Activated T-cell treated with anti-CD3 and anti-CD28 coated beads for 48 hours (primary cell): ENCODE results near the gene NBPF3.
"Not testable (repeated sequence)": the region's sequence is repeated elsewhere in the genome, so short reads cannot be mapped to it uniquely, and the experiment has no call there.

ENCODE experiments used
- DNase-seq: peaks from one replicate; pipeline ENCODE4 v3.0.0-alpha.2; 2020; ENCODE audit warnings: low read depth

Gene NBPF3

GRCh38 chr1:21519486-21520070, 79.6 kb downstream of the NBPF3 start:
- DNase-seq = not testable (repeated sequence)

- DNase-seq = no peak
These were observed 81.2 kb downstream of the NBPF3 start for GRCh38 chr1:21520899-21521716.

GRCh38 chr1:21521717-21522060, 81.8 kb downstream of the NBPF3 start:
- no peak for DNase-seq

GRCh38 chr1:21522525-21523038, 82.6 kb downstream of the NBPF3 start:
- DNase-seq = no peak

- DNase-seq = no peak
These were observed 83.4 kb downstream of the NBPF3 start for GRCh38 chr1:21523297-21523813.

GRCh38 chr1:21524220-21524619, 84.3 kb downstream of the NBPF3 start:
- DNase-seq = no peak

GRCh38 chr1:21524686-21525339, 84.9 kb downstream of the NBPF3 start:
- DNase-seq = no peak

- DNase-seq = no peak
These were observed 85.4 kb downstream of the NBPF3 start for GRCh38 chr1:21525340-21525717.

GRCh38 chr1:21526441-21526840, 86.5 kb downstream of the NBPF3 start:
- no peak for DNase-seq

GRCh38 chr1:21530368-21531016, 90.6 kb downstream of the NBPF3 start:
- DNase-seq = no peak

- DNase-seq = no peak
These were observed 91.3 kb downstream of the NBPF3 start for GRCh38 chr1:21531241-21531640.

- DNase-seq = no peak
These were observed 92.6 kb downstream of the NBPF3 start for GRCh38 chr1:21532496-21532895.

GRCh38 chr1:21532992-21533534, 93.1 kb downstream of the NBPF3 start:
- no peak for DNase-seq

- no peak for DNase-seq
These were observed 94.2 kb downstream of the NBPF3 start for GRCh38 chr1:21534146-21534545.
